Measurements from ENCODE around the gene CTNND2.

- no peak for TF ChIP-seq CTCF (IDR thresholded peaks at IDR 0.05; ENCODE audit: low read depth, low read length, missing input control)
- TF ChIP-seq REST (IDR thresholded peaks at IDR 0.05): no peak
- no peak for TF ChIP-seq MAX (IDR thresholded peaks at IDR 0.05)
- TF ChIP-seq GABPA (IDR thresholded peaks at IDR 0.05 in 1 of 2, conservative IDR thresholded peaks at IDR 0.05 in 1 of 2): no peak
- TF ChIP-seq ATF3 (IDR thresholded peaks at IDR 0.05): no peak
- TF ChIP-seq TAF1 (conservative IDR thresholded peaks at IDR 0.05): no peak
These were observed 776.2 kb downstream of the CTNND2 start for GRCh38 chr5:11128021-11128420.
